CD4-positive, alpha-beta memory T cell (primary cell): Measurements from ENCODE around the gene CRELD2. TPM values are rescaled to one million over a fixed set of nuclear protein-coding genes. Genes with fewer than 3 reads are reported as not detected.

Experiments
- CTCF ChIA-PET: fragments of 350-600 bp; sonication (Branson Sonifier 250); formaldehyde crosslinking; loops from one replicate; lab custom pipeline; 2021; ENCODE audit warnings: inconsistent platforms; ENCODE audit not compliant: partially characterized antibody; lab: Charles Lee
- POLR2A ChIA-PET: fragments of 350-600 bp; sonication (Branson Sonifier 250); formaldehyde crosslinking; loops from one replicate; lab custom pipeline; 2021; ENCODE audit not compliant: partially characterized antibody; lab: Charles Lee
- DNase-seq, 5 donors: peaks; one replicate each; pipeline versions ENCODE4 v3.0.0 to v3.0.0-alpha.2; 2020 to 2022; ENCODE audit warnings: mixed read lengths in 1 of 5
- H3K27ac ChIP-seq: one replicate; pipeline ENCODE4 v1.7.0; 2013; ENCODE audit warnings: low read depth, low read length
- H3K27me3 ChIP-seq: 2 replicates; pipeline ENCODE4 v1.7.0; 2013; ENCODE audit warnings: mild to moderate bottlenecking, low read length, moderate library complexity; ENCODE audit not compliant: insufficient read depth
- H3K36me3 ChIP-seq: 2 replicates; pipeline ENCODE4 v1.7.0; 2013; ENCODE audit warnings: mild to moderate bottlenecking, low read length, moderate library complexity; ENCODE audit not compliant: insufficient read depth
- H3K4me1 ChIP-seq: 2 replicates; pipeline ENCODE4 v1.7.0; 2013; ENCODE audit warnings: mild to moderate bottlenecking, low read length, moderate library complexity; ENCODE audit not compliant: insufficient read depth
- H3K4me3 ChIP-seq, 2 donors: one replicate each; pipeline ENCODE4 v1.7.0; 2013; ENCODE audit warnings: low read length in 2 of 2, mild to moderate bottlenecking in 1 of 2
- H3K9me3 ChIP-seq, 2 donors: one replicate each; pipeline ENCODE4 v1.7.0; 2013; ENCODE audit warnings: low read length in 2 of 2, control low read depth in 1 of 2; ENCODE audit not compliant: control insufficient read depth in 1 of 2
- H3K27ac Mint-ChIP-seq, 7 donors: one replicate each; pipeline ENCODE4 v1.8.0; 2020 to 2021; ENCODE audit warnings: mixed read lengths in 7 of 7, mild to moderate bottlenecking in 6 of 7, inconsistent platforms in 3 of 7, moderate library complexity in 3 of 7
- H3K27me3 Mint-ChIP-seq, 2 donors: one replicate each; pipeline ENCODE4 v1.8.0; 2020 to 2021; ENCODE audit warnings: mixed read lengths in 2 of 2
- H3K36me3 Mint-ChIP-seq, 2 donors: one replicate each; pipeline ENCODE4 v1.8.0; 2020 to 2021; ENCODE audit warnings: mixed read lengths in 2 of 2, inconsistent platforms in 1 of 2, mild to moderate bottlenecking in 1 of 2
- H3K4me1 Mint-ChIP-seq, 4 donors: one replicate each; pipeline ENCODE4 v1.8.0; 2020 to 2021; ENCODE audit warnings: mixed read lengths in 4 of 4, mild to moderate bottlenecking in 1 of 4
- H3K4me3 Mint-ChIP-seq, 8 donors: one replicate each; pipeline ENCODE4 v1.8.0; 2020 to 2021; ENCODE audit warnings: mixed read lengths in 8 of 8, mild to moderate bottlenecking in 7 of 8, moderate library complexity in 6 of 8, inconsistent platforms in 3 of 8
- H3K9me3 Mint-ChIP-seq, 8 donors: one replicate each; pipeline ENCODE4 v1.8.0; 2020 to 2021; ENCODE audit warnings: mixed read lengths in 8 of 8, mild to moderate bottlenecking in 5 of 8, inconsistent platforms in 3 of 8, moderate library complexity in 1 of 8
- intact Hi-C: fragments of 100-400 bp; cut with micrococcal nuclease; formaldehyde crosslinking; loops from one replicate; pipeline ENCODE4 v1.15.1; 2023
- polyA plus RNA-seq, 2 donors: library from polyadenylated mRNA; unstranded; fragments of 300-500 nt; fragmentation: Illumina TruSeq; gene quantifications; one replicate each; pipeline ENCODE4 v1.2.3, GENCODE V29; 2021
- total RNA-seq, 2 experiments: library from RNA; stranded (reverse); gene quantifications; one replicate each; pipeline ENCODE4 v1.2.3, GENCODE V29; 2021

The CRELD2 gene
- total and polyA plus RNA-seq, 4 experiments from 2014 or later, result 36.0 to 46.1 (median 38.2) TPM

- ChIA-PET POLR2A (interaction anchor here (1.3 kb wide), 1 partner anchor 160 kb away, joined by 3 read pairs; no protein-coding TSS in a partner anchor), CTCF (interaction anchor here (1.5 to 4.0 kb wide), 2 partner anchors 102 to 103 kb away, joined by 4 to 24 read pairs; no protein-coding TSS in a partner anchor)
- no peaks in the 10 kb centered on the region for H3K27me3 Mint-ChIP-seq
- intact Hi-C loops, result no loop called here
- peaks cover 25 to 60% (median 43%) of the 10 kb centered on the region in 4 donors for H3K4me1 Mint-ChIP-seq
- Histone ChIP-seq H3K9me3 (no peaks in the 10 kb centered on the region), H3K4me3 (no peak overlapping the region), H3K4me1 (peaks cover 43% of the 10 kb centered on the region), H3K27me3 (no peaks in the 10 kb centered on the region), H3K36me3 (no peaks in the 10 kb centered on the region), H3K27ac (no peak overlapping the region)
- H3K27ac Mint-ChIP-seq, result peak overlapping the region in 2 of 7 donors; percentile 13 to 60
- no peak for DNase-seq
- no peaks in the 10 kb centered on the region for H3K9me3 Mint-ChIP-seq
- H3K4me3 Mint-ChIP-seq, result peak overlapping the region in 1 of 8 donors; percentile 43
- H3K36me3 Mint-ChIP-seq, result peaks cover 0 to 9% of the 10 kb centered on the region in 2 donors
Observed at GRCh38 chr22:49928185-49928495, 9.7 kb downstream of the CRELD2 start.

DNA sequence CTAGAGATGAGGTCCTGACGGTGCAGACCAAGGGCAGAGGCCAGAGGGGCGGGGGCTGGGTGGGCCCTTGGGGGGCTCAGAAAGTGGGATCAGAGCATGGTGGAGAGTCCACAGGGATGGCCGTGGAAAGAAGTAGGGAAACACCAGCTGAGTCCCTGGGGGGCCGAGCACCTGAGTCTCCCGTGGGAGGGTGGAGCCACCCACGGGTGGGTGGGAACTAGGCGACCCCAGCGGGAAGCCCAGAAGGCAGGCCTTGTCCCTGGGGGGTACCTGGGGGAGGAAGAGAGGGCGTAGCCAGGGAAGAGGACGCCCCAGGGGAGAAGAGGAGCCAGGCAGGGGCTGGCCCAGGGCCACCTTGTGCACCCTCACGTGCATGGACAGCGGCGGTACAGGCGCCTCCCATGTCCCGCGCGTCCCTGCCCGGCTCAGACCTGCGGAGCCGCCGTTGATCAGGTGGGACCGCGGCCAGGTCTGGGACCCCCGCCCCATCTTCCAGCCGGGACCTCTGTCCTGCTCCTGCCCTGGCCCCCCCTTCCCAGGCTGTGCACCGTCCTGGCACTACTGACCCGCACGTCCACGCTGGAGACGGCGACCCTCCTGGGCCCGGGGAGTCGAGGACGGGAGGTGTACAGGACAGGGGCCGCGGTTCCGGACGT lies 10.2 kb downstream of the CRELD2 start:
- no peaks in the 10 kb centered on the region for H3K9me3 ChIP-seq
- no peak for DNase-seq
- no peak overlapping the region for H3K4me3 ChIP-seq
- no peaks in the 10 kb centered on the region for H3K36me3 ChIP-seq
- no peaks in the 10 kb centered on the region for H3K9me3 Mint-ChIP-seq
- peaks cover 49% of the 10 kb centered on the region for H3K4me1 ChIP-seq
- intact Hi-C loops, result loop anchor here (1.0 kb wide), 2 partner anchors 65 to 281 kb away; no protein-coding TSS in a partner anchor
- peak overlapping the region in 1 of 8 donors; percentile 43 for H3K4me3 Mint-ChIP-seq
- H3K27ac Mint-ChIP-seq, result peak overlapping the region in 1 of 7 donors; percentile 60
- ChIA-PET POLR2A (interaction anchor here (1.3 kb wide), 1 partner anchor 161 kb away, joined by 3 read pairs; no protein-coding TSS in a partner anchor), CTCF (interaction anchor here (1.5 to 4.0 kb wide), 2 partner anchors 101 to 103 kb away, joined by 4 to 24 read pairs; no protein-coding TSS in a partner anchor)
- H3K4me1 Mint-ChIP-seq, result peaks cover 27 to 61% (median 43%) of the 10 kb centered on the region in 4 donors
- H3K27me3 Mint-ChIP-seq, result no peaks in the 10 kb centered on the region
- no peak overlapping the region for H3K27ac ChIP-seq
- H3K36me3 Mint-ChIP-seq, result peaks cover 0 to 9% of the 10 kb centered on the region in 2 donors
- H3K27me3 ChIP-seq, result no peaks in the 10 kb centered on the region

- CTCF ChIA-PET, result interaction anchor here (1.0 to 4.6 kb wide), 7 partner anchors 9 to 162 kb away, joined by 4 to 56 read pairs (median 7); no protein-coding TSS in a partner anchor
- H3K4me3 Mint-ChIP-seq, result no peak overlapping the region
- no peaks in the 10 kb centered on the region for H3K27me3 Mint-ChIP-seq
- H3K27ac Mint-ChIP-seq, result peak overlapping the region in 2 of 7 donors; percentile 53 to 76
- H3K9me3 ChIP-seq, result no peaks in the 10 kb centered on the region
- intact Hi-C loops, result loop anchor here (1.0 kb wide), 2 partner anchors 64 to 280 kb away; no protein-coding TSS in a partner anchor
- H3K9me3 Mint-ChIP-seq, result no peaks in the 10 kb centered on the region
- H3K36me3 Mint-ChIP-seq, result peaks cover 0 to 9% of the 10 kb centered on the region in 2 donors
- POLR2A ChIA-PET, result interaction anchor here (0.9 to 5.2 kb wide), 4 partner anchors 32 to 101 kb away, joined by 3 to 54 read pairs (median 14); partner anchors contain the start of gene PIM3
- no peak overlapping the region for H3K4me3 ChIP-seq
- no peaks in the 10 kb centered on the region for H3K36me3 ChIP-seq
- peak overlapping the region; percentile 36 for H3K27ac ChIP-seq
- H3K4me1 ChIP-seq, result peaks cover 56% of the 10 kb centered on the region
- H3K4me1 Mint-ChIP-seq, result peaks cover 27 to 58% (median 41%) of the 10 kb centered on the region in 4 donors
- DNase-seq, result peak in 4 of 5 donors; percentile 75 to 84 (median 76)
- H3K27me3 ChIP-seq, result no peaks in the 10 kb centered on the region
Observed at GRCh38 chr22:49929211-49929979, 11.0 kb downstream of the CRELD2 start.

DNA sequence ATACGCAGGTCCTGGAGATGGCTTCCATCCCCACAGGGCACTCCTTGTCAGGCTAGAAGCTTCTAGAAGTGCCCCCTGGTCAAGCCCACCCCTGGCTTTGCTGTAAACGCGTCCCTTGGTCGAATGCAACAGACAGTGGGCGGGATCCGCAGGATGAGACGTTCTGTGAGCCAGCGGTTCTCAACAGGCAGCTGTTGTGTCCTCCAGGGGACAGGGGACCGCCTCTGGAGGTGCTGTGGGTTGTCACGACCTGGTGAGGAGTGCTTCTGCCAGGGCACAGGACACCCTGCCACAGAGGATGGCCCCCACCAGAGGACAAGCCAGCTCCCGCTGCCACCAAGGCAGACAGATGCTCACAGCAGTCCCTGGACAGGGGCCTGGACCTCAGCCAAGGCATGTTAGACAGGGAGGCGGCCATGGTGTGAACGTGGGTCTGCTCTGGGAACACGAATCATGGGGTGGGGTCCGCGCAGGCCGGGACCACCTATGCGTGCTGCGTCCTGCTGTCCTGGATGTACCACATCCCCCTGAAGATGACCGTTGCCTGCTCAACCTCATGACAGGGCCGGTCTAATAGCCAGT lies 11.7 kb downstream of the CRELD2 start:
- CTCF ChIA-PET, result interaction anchor here (1.0 to 4.6 kb wide), 10 partner anchors 10 to 163 kb away, joined by 3 to 56 read pairs (median 6); no protein-coding TSS in a partner anchor
- peak overlapping the region in 4 of 8 donors; percentile 17 to 69 (median 28) for H3K4me3 Mint-ChIP-seq
- H3K36me3 ChIP-seq, result no peaks in the 10 kb centered on the region
- POLR2A ChIA-PET, result interaction anchor here (0.9 to 5.2 kb wide), 6 partner anchors 12 to 100 kb away, joined by 3 to 54 read pairs (median 8); partner anchors contain the start of genes ALG12, CRELD2 and PIM3
- peaks cover 0 to 9% of the 10 kb centered on the region in 2 donors for H3K36me3 Mint-ChIP-seq
- DNase-seq, result no peak
- intact Hi-C loops, result loop anchor here (1.0 to 10.0 kb wide), 3 partner anchors 63 to 279 kb away; partner anchors contain the start of gene TRABD
- no peaks in the 10 kb centered on the region for H3K27me3 ChIP-seq
- no peaks in the 10 kb centered on the region for H3K9me3 ChIP-seq
- peak overlapping the region in 5 of 7 donors; percentile 24 to 91 (median 76) for H3K27ac Mint-ChIP-seq
- H3K27ac ChIP-seq, result peak overlapping the region; percentile 36
- H3K4me1 ChIP-seq, result peaks cover 58% of the 10 kb centered on the region
- H3K27me3 Mint-ChIP-seq, result no peaks in the 10 kb centered on the region
- no peak overlapping the region for H3K4me3 ChIP-seq
- H3K4me1 Mint-ChIP-seq, result peaks cover 27 to 57% (median 38%) of the 10 kb centered on the region in 4 donors
- H3K9me3 Mint-ChIP-seq, result no peaks in the 10 kb centered on the region

- Histone ChIP-seq H3K27ac (no peak overlapping the region), H3K4me3 (no peak overlapping the region), H3K4me1 (peaks cover 51% of the 10 kb centered on the region), H3K9me3 (no peaks in the 10 kb centered on the region), H3K36me3 (no peaks in the 10 kb centered on the region), H3K27me3 (no peaks in the 10 kb centered on the region)
- intact Hi-C loops, result loop anchor here (1.0 to 10.0 kb wide), 2 partner anchors 99 to 254 kb away; partner anchors contain the start of gene TRABD
- Mint-ChIP-seq H3K27ac (peak overlapping the region; percentile 54 to 93 (median 88)), H3K9me3 (no peaks in the 10 kb centered on the region), H3K4me3 (peak overlapping the region; percentile 9 to 80 (median 58)), H3K27me3 (no peaks in the 10 kb centered on the region), H3K4me1 (peaks cover 20 to 50% (median 31%) of the 10 kb centered on the region in 4 donors), H3K36me3 (peaks cover 0 to 3% of the 10 kb centered on the region in 2 donors)
- CTCF ChIA-PET, result interaction anchor here (0.7 to 4.6 kb wide), 13 partner anchors 16 to 164 kb away, joined by 3 to 56 read pairs (median 6); no protein-coding TSS in a partner anchor
- POLR2A ChIA-PET, result interaction anchor here (1.3 to 5.2 kb wide), 5 partner anchors 13 to 99 kb away, joined by 5 to 54 read pairs (median 11); partner anchors contain the start of genes ALG12, CRELD2 and PIM3
- peak in 3 of 5 donors; percentile 30 to 45 (median 40) for DNase-seq
Observed at GRCh38 chr22:49930596-49931412, 12.4 kb downstream of the CRELD2 start.
